ENCODE data around the gene EXOSC5.

DNA sequence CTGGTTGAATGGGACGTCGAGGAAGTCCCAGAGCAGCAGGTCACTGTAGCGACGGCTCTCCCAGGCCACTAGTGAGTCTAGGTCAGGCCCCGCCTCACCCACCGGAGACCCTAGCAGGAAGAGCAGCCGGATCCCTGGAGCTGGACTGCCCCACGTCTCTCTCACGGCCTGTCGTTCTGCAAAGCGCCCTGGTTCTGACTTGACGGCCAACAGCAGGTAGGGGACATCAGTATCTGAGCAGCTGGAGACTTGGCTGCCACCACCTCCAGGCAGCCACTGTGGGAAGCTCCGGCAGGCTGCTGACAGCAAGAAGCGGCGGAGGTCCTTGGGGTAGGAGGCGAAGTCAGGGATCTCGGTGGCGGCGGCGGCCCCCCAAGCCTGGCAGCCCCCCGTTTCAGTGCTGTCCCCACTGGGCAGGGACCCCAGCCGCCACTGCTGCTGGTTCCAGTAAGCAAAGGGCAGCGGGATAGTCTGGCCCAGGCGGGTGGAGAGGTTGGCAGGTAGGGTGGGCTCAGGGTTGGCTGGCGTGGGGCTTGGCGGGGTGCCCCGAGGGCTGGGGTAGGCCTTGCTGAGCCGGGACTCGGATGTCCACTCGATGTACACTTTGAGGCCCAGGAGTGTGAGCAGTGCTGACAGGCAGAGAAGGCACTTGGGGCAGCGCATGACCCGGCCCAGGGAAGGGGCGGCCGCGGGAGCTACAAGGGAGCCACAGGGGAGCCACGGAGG is 29.1 kb upstream of the EXOSC5 start:
- TF ChIP-seq, protein P1, sequence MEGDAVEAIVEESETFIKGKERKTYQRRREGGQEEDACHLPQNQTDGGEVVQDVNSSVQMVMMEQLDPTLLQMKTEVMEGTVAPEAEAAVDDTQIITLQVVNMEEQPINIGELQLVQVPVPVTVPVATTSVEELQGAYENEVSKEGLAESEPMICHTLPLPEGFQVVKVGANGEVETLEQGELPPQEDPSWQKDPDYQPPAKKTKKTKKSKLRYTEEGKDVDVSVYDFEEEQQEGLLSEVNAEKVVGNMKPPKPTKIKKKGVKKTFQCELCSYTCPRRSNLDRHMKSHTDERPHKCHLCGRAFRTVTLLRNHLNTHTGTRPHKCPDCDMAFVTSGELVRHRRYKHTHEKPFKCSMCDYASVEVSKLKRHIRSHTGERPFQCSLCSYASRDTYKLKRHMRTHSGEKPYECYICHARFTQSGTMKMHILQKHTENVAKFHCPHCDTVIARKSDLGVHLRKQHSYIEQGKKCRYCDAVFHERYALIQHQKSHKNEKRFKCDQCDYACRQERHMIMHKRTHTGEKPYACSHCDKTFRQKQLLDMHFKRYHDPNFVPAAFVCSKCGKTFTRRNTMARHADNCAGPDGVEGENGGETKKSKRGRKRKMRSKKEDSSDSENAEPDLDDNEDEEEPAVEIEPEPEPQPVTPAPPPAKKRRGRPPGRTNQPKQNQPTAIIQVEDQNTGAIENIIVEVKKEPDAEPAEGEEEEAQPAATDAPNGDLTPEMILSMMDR (conservative IDR thresholded peaks at IDR 0.05; ENCODE audit: low read depth, low read length) = no peak
- no peak for TF ChIP-seq EZH2 (IDR thresholded peaks at IDR 0.05; ENCODE audit: borderline replicate concordance, low read depth, low read length, poor library complexity, severe bottlenecking)
